Measurements from ENCODE around the gene CDH11. TPM values are rescaled to one million over a fixed set of nuclear protein-coding genes. Genes with fewer than 3 reads are reported as not detected.

CDH11 gene
- total and polyA plus RNA-seq, 2 donors (not counting 1 experiment from before 2014, with no cell fraction given) = not detected

DNA sequence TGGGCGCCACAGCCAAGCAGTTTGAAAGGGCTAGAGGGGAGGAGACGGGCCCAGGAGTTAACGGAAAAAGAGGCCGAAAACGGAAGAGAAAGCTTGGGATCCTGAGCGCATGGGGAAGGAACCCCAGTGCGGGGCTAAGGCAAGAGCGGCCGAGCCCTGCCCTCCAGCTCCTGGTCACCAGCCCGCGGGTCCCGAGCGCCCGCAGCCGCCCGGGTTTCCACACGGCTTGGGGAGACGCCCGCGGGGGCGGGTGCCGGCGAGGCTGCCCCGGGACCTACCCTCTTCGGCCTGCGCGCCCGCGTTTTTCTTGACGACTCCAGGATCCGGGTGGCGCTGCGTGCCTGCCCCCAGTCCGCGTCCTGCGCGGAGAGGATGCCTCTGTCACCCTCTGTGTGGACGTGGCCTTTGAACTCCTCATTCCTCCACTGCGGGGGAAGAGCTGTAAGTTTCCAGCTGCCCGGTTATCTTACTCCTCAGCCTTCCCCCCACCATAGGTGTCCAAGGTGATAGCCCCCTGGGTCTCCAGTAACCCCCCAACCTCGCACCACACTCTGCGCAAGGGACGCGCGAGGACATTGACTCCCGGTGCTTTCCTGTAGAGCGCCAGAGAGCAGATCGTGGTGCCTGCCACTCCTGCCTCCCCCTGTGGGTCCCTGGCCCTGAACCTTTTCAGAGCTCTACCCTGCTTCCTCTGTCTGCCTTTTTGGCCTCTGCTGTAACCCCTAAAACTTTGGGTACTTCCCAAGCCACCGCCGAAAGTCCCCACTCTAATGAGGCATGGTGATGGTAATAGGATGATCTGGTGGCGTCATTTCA, 1.7 kb upstream of the CDH11 start:
- DNase-seq (no peak), ATAC-seq (ENCODE audit: low read depth) (no peak)
- intact Hi-C loops (cut with micrococcal nuclease) = no loop called here
- Histone ChIP-seq H3K27ac (ENCODE audit: low read length in 2 of 2) (no peak overlapping the region), H3K9ac (ENCODE audit: low read length) (no peak overlapping the region), H4K20me1 (ENCODE audit: control insufficient read depth, insufficient read depth, low read length, poor library complexity, severe bottlenecking) (no peaks in the 10 kb centered on the region), H2AFZ (ENCODE audit: insufficient read depth, low read depth, low read length, poor library complexity, severe bottlenecking) (no peak overlapping the region), H3K27me3 (replicated peaks in 1 of 4; ENCODE audit: control extremely low read depth in 1 of 4, control insufficient read depth in 3 of 4, insufficient read depth in 4 of 4, low read length in 3 of 4) (peaks cover 0 to 29% (median 17%) of the 10 kb centered on the region in 4 experiments), H3K4me3 (ENCODE audit: control extremely low read depth in 1 of 5, extremely low read depth in 1 of 5, insufficient read depth in 1 of 5, low read depth in 2 of 5, low read length in 4 of 5) (no peak overlapping the region), H3K9me3 (ENCODE audit: control extremely low read depth in 1 of 3, control insufficient read depth in 2 of 3, insufficient read depth in 1 of 3, low read length in 2 of 3) (peaks cover 0 to 12% (median 0%) of the 10 kb centered on the region in 3 donors), H3K4me2 (replicated peaks; ENCODE audit: low read depth, low read length, poor library complexity, severe bottlenecking) (no peak overlapping the region), H3K4me1 (ENCODE audit: control insufficient read depth in 2 of 2, insufficient read depth in 2 of 2, low read length in 2 of 2) (no peaks in the 10 kb centered on the region), H3K36me3 (replicated peaks in 1 of 2; ENCODE audit: control extremely low read depth in 1 of 2, control insufficient read depth in 1 of 2, extremely low read depth in 1 of 2, insufficient read depth in 2 of 2, low read length in 1 of 2) (no peaks in the 10 kb centered on the region), H3K79me2 (ENCODE audit: control insufficient read depth, insufficient read depth, low read length) (no peaks in the 10 kb centered on the region)
- whole genome bisulfite sequencing (ENCODE audit: insufficient coverage) = 7% methylated on average over 48 of the region's 51 CpGs
- peaks cover 24% of the 10 kb centered on the region for H3K27me3 Mint-ChIP-seq
- H3K27ac Mint-ChIP-seq = no peak overlapping the region
- no peak overlapping the region for H3K4me3 Mint-ChIP-seq
- H3K4me1 Mint-ChIP-seq = no peaks in the 10 kb centered on the region
- CTCF ChIA-PET = interaction anchor here (0.7 kb wide), 1 partner anchor 10 kb away, joined by 3 read pairs; no protein-coding TSS in a partner anchor
- POLR2A ChIA-PET = no interaction called here
- no peaks in the 10 kb centered on the region for H3K9me3 Mint-ChIP-seq (ENCODE audit: insufficient read depth)
- no peak for TF ChIP-seq EZH2 (IDR thresholded peaks at IDR 0.05; ENCODE audit: borderline replicate concordance, insufficient read depth, low read depth, low read length, poor library complexity, severe bottlenecking)
- TF ChIP-seq, protein P1, sequence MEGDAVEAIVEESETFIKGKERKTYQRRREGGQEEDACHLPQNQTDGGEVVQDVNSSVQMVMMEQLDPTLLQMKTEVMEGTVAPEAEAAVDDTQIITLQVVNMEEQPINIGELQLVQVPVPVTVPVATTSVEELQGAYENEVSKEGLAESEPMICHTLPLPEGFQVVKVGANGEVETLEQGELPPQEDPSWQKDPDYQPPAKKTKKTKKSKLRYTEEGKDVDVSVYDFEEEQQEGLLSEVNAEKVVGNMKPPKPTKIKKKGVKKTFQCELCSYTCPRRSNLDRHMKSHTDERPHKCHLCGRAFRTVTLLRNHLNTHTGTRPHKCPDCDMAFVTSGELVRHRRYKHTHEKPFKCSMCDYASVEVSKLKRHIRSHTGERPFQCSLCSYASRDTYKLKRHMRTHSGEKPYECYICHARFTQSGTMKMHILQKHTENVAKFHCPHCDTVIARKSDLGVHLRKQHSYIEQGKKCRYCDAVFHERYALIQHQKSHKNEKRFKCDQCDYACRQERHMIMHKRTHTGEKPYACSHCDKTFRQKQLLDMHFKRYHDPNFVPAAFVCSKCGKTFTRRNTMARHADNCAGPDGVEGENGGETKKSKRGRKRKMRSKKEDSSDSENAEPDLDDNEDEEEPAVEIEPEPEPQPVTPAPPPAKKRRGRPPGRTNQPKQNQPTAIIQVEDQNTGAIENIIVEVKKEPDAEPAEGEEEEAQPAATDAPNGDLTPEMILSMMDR (IDR thresholded peaks at IDR 0.05) = no peak

DNA sequence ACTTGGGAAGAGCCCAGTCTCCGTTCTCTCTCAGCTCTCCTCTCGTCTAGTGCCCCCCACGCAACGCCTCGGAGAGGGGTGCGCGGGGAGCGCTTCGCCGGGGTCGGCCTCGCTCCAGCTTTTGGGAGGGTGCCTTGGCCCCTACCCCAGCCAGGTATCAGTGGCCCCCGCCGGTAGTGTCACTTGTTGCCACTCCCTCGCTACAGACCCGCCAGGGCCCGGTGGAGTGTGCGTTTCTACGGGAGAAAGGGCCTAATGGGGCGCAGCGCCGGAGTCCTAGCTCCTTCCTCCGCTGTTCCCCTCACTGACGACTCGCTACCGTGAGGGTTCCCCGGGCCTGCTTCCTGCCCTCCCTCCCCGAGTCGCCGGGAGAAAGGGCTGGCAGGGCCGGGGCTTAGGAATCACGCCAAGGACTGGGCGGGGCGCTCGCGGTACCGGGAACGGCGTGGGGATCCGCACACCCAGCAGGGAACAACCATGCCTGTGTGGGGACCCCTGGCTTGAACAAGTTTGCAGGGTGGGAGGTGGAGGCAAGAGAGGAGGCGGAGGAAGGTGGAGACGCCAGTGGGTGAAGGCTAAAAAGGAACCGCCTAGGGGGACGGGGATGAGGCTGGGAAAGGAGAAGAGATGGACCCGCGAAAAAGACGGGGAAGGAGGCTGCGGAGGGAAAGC, 997 bp upstream of the CDH11 start:
- TF ChIP-seq, protein P1 (IDR thresholded peaks at IDR 0.05) = no peak
- no peak for TF ChIP-seq EZH2 (IDR thresholded peaks at IDR 0.05; ENCODE audit: borderline replicate concordance, insufficient read depth, low read depth, low read length, poor library complexity, severe bottlenecking)
- peaks cover 0 to 29% (median 18%) of the 10 kb centered on the region in 4 experiments for H3K27me3 ChIP-seq (replicated peaks in 1 of 4; ENCODE audit: control extremely low read depth in 1 of 4, control insufficient read depth in 3 of 4, insufficient read depth in 4 of 4, low read length in 3 of 4)
- H3K4me3 Mint-ChIP-seq = no peak overlapping the region
- H2AFZ ChIP-seq (ENCODE audit: insufficient read depth, low read depth, low read length, poor library complexity, severe bottlenecking) = no peak overlapping the region
- H3K4me1 ChIP-seq (ENCODE audit: control insufficient read depth in 2 of 2, insufficient read depth in 2 of 2, low read length in 2 of 2) = no peaks in the 10 kb centered on the region
- DNase-seq = no peak
- 9% methylated on average over 45 of the region's 48 CpGs for WGBS (ENCODE audit: insufficient coverage)
- H3K9me3 Mint-ChIP-seq (ENCODE audit: insufficient read depth) = no peaks in the 10 kb centered on the region
- no peak overlapping the region for H3K4me2 ChIP-seq (replicated peaks; ENCODE audit: low read depth, low read length, poor library complexity, severe bottlenecking)
- ATAC-seq (ENCODE audit: low read depth) = no peak
- H3K36me3 ChIP-seq (replicated peaks in 1 of 2; ENCODE audit: control extremely low read depth in 1 of 2, control insufficient read depth in 1 of 2, extremely low read depth in 1 of 2, insufficient read depth in 2 of 2, low read length in 1 of 2) = no peaks in the 10 kb centered on the region
- CTCF ChIA-PET = interaction anchor here (0.7 kb wide), 1 partner anchor 9 kb away, joined by 3 read pairs; no protein-coding TSS in a partner anchor
- intact Hi-C loops (cut with micrococcal nuclease) = no loop called here
- H3K27ac ChIP-seq (ENCODE audit: low read length in 2 of 2) = no peak overlapping the region
- H3K4me3 ChIP-seq (ENCODE audit: control extremely low read depth in 1 of 5, extremely low read depth in 1 of 5, insufficient read depth in 1 of 5, low read depth in 2 of 5, low read length in 4 of 5) = no peak overlapping the region
- no peak overlapping the region for H3K27ac Mint-ChIP-seq
- H3K9me3 ChIP-seq (ENCODE audit: control extremely low read depth in 1 of 3, control insufficient read depth in 2 of 3, insufficient read depth in 1 of 3, low read length in 2 of 3) = peaks cover 0 to 12% (median 0%) of the 10 kb centered on the region in 3 donors
- H4K20me1 ChIP-seq (ENCODE audit: control insufficient read depth, insufficient read depth, low read length, poor library complexity, severe bottlenecking) = no peaks in the 10 kb centered on the region
- H3K4me1 Mint-ChIP-seq = no peaks in the 10 kb centered on the region
- no peak overlapping the region for H3K9ac ChIP-seq (ENCODE audit: low read length)
- POLR2A ChIA-PET = no interaction called here
- no peaks in the 10 kb centered on the region for H3K79me2 ChIP-seq (ENCODE audit: control insufficient read depth, insufficient read depth, low read length)
- peaks cover 28% of the 10 kb centered on the region for H3K27me3 Mint-ChIP-seq

Measured in B cell (primary cell).